ENCODE results near the gene MUC12. TPM values are rescaled to one million over a fixed set of nuclear protein-coding genes. Genes with fewer than 3 reads are reported as not detected.

The MUC12 gene
- total and polyA plus RNA-seq, 9 of the 15 experiments (the other 6 are each of a cell fraction or from before 2014, with no cell fraction given), result 0.23 to 1.2 (median 0.79) TPM; not detected in 1

- TF ChIP-seq DMBX1 (CRISPR knock-in tag; IDR thresholded peaks at IDR 0.05; ENCODE audit: borderline replicate concordance) (no peak), HNRNPL (IDR thresholded peaks at IDR 0.05; ENCODE audit: low read depth, low read length) (no peak), POLR3G (IDR thresholded peaks at IDR 0.05; ENCODE audit: extremely low read depth, insufficient read length, insufficient replicate concordance) (no peak), KAT7 (CRISPR knock-in tag; IDR thresholded peaks at IDR 0.05; ENCODE audit: borderline replicate concordance) (no peak), CBX2 (IDR thresholded peaks at IDR 0.05; ENCODE audit: insufficient read depth, low read length, poor library complexity, severe bottlenecking) (no peak)
These were observed 40.3 kb downstream of the MUC12 start (continued) for GRCh38 chr7:101009629-101010028.

- Histone ChIP-seq H3K79me2 (ENCODE audit: control insufficient read depth, insufficient read depth, low read length) (no peaks in the 10 kb centered on the region), H2AFZ (ENCODE audit: low read depth, low read length) (no peak overlapping the region), H3K36me3 (ENCODE audit: control insufficient read depth, insufficient read depth, low read length) (no peaks in the 10 kb centered on the region), H3K9me1 (ENCODE audit: control insufficient read depth, insufficient read depth, low read length) (peaks cover 4% of the 10 kb centered on the region), H3K4me3 (no peak overlapping the region), H3K4me1 (replicated peaks in 1 of 2; ENCODE audit: control insufficient read depth in 2 of 2, insufficient read depth in 2 of 2, low read length in 2 of 2) (peaks cover 6 to 14% of the 10 kb centered on the region in 2 experiments; a peak in 4 of 5 replicates), H3K4me2 (ENCODE audit: insufficient read depth, low read length) (no peak overlapping the region), H3K27ac (ENCODE audit: extremely low read depth, low read depth, low read length) (no peak overlapping the region), H4K20me1 (replicated peaks; ENCODE audit: control insufficient read depth, insufficient read depth, low read length) (no peaks in the 10 kb centered on the region), H3K27me3 (ENCODE audit: control insufficient read depth in 2 of 2, insufficient read depth in 2 of 2, low read length in 2 of 2) (peaks cover 19 to 67% of the 10 kb centered on the region in 2 experiments), H3K9ac (ENCODE audit: insufficient read depth in 1 of 2, low read depth in 2 of 2, low read length in 2 of 2) (no peak overlapping the region), H3K9me3 (replicated peaks; ENCODE audit: control insufficient read depth, insufficient read depth, low read depth, low read length) (no peaks in the 10 kb centered on the region)
- in situ Hi-C loops (cut with MboI), result no loop called here
- DNase-seq (ENCODE audit: extremely low read depth in 1 of 4, low spot score in 3 of 4) (peak in 1 of 4 experiments; percentile 11), ATAC-seq (no peak), FAIRE-seq (no peak)
- TF ChIP-seq ZNF197 (CRISPR knock-in tag; IDR thresholded peaks at IDR 0.05; ENCODE audit: low read depth), result no peak
- CTCF ChIA-PET (ENCODE audit: low intra/inter-chr PET ratio), result no interaction called here
- no TSS peak for BruUV-seq (replicated peaks)
- POLR2A ChIA-PET, result no interaction called here
- intact Hi-C loops (cut with micrococcal nuclease), result no loop called here
- WGBS (ENCODE audit: insufficient coverage, low coverage, missing lambda C conversion rate), result 0% methylated on average over 6 of the region's 6 CpGs
These were observed 43.6 kb downstream of the MUC12 start for GRCh38 chr7:101012931-101013330.

Data from K562 (cell line).